OCI-LY3 (cell line): Measurements from ENCODE around the gene DOCK10.

Experiments
- EZH2phosphoT487 ChIP-seq: fragments of 200-600 bp; shearing (Covaris generic); IDR thresholded peaks from 2 replicates; pipeline ENCODE4 v1.6.1; 2018; ENCODE audit warnings: antibody characterized with exemption, mixed run types, low read depth
- TF ChIP-seq, protein P1 (sequence below): fragments of 200-600, 300-600 bp; sonication (generic); IDR thresholded peaks from 2 replicates; pipeline ENCODE4 v1.5.1; 2014; ENCODE audit warnings: antibody characterized with exemption, low read length, low read depth

DNA sequence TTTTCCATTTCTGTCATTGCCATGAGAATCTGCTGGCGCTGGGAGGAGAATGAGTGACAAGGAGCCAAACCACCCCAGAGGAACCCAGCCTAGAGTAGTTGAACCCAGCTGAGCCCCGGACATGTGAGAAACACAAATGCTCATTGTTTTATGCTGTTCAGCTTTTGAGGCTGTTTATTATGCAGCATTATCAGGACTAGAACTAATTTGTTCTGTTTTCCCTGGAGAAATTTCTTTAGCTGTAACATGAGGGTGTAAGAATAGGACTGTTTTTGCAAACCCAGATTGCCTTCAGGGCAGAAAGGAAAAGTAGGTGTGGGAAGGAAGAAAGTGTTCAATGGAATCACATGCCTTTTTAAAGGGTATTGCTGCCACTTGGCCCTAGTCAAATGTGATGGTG, 28.5 kb upstream of the DOCK10 start:
- TF ChIP-seq, protein P1, sequence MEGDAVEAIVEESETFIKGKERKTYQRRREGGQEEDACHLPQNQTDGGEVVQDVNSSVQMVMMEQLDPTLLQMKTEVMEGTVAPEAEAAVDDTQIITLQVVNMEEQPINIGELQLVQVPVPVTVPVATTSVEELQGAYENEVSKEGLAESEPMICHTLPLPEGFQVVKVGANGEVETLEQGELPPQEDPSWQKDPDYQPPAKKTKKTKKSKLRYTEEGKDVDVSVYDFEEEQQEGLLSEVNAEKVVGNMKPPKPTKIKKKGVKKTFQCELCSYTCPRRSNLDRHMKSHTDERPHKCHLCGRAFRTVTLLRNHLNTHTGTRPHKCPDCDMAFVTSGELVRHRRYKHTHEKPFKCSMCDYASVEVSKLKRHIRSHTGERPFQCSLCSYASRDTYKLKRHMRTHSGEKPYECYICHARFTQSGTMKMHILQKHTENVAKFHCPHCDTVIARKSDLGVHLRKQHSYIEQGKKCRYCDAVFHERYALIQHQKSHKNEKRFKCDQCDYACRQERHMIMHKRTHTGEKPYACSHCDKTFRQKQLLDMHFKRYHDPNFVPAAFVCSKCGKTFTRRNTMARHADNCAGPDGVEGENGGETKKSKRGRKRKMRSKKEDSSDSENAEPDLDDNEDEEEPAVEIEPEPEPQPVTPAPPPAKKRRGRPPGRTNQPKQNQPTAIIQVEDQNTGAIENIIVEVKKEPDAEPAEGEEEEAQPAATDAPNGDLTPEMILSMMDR, result no peak
- no peak for TF ChIP-seq EZH2phosphoT487
